ENCODE results near the gene TGM2. TPM values are rescaled to one million over a fixed set of nuclear protein-coding genes. Genes with fewer than 3 reads are reported as not detected.

TGM2 gene
- polyA plus RNA-seq, 1 donor from 2014 or later, result not detected

GRCh38 chr20:38113401-38114325 is 51.4 kb downstream of the TGM2 start:
- H3F3A ChIP-seq (ENCODE audit: insufficient read depth, low read length, poor library complexity, severe bottlenecking), result no peaks in the 10 kb centered on the region
- no peak overlapping the region for H2AFZ ChIP-seq (ENCODE audit: low read depth, low read length)
- no peak overlapping the region for H3K4me3 ChIP-seq (ENCODE audit: low read length)
- no peaks in the 10 kb centered on the region for H3K9me3 ChIP-seq (ENCODE audit: low read length)
- no peaks in the 10 kb centered on the region for H3K36me3 ChIP-seq (ENCODE audit: insufficient read depth, low read length)
- H3K4me2 ChIP-seq (ENCODE audit: low read length), result no peak overlapping the region
- H4K20me1 ChIP-seq (ENCODE audit: insufficient read depth), result no peaks in the 10 kb centered on the region
- no peaks in the 10 kb centered on the region for H3K9me2 ChIP-seq (ENCODE audit: insufficient read depth, low read length)
- H3K9ac ChIP-seq (ENCODE audit: low read length), result no peak overlapping the region
- no peaks in the 10 kb centered on the region for H3K27me3 ChIP-seq (ENCODE audit: insufficient read depth, low read depth, low read length)
- H3K79me2 ChIP-seq (replicated peaks; ENCODE audit: insufficient read depth, low read length), result no peaks in the 10 kb centered on the region
- no peak for TF ChIP-seq EP300 (conservative IDR thresholded peaks at IDR 0.05; ENCODE audit: poor library complexity, severe bottlenecking)
- TF ChIP-seq SMC3 (conservative IDR thresholded peaks at IDR 0.05; ENCODE audit: poor library complexity), result no peak
- TF ChIP-seq CTCF (IDR thresholded peaks at IDR 0.05; ENCODE audit: poor library complexity, severe bottlenecking), result no peak
- TF ChIP-seq MXI1 (conservative IDR thresholded peaks at IDR 0.05; ENCODE audit: poor library complexity, severe bottlenecking), result no peak
- no peak for TF ChIP-seq RAD21 (conservative IDR thresholded peaks at IDR 0.05)
- TF ChIP-seq, protein P1, sequence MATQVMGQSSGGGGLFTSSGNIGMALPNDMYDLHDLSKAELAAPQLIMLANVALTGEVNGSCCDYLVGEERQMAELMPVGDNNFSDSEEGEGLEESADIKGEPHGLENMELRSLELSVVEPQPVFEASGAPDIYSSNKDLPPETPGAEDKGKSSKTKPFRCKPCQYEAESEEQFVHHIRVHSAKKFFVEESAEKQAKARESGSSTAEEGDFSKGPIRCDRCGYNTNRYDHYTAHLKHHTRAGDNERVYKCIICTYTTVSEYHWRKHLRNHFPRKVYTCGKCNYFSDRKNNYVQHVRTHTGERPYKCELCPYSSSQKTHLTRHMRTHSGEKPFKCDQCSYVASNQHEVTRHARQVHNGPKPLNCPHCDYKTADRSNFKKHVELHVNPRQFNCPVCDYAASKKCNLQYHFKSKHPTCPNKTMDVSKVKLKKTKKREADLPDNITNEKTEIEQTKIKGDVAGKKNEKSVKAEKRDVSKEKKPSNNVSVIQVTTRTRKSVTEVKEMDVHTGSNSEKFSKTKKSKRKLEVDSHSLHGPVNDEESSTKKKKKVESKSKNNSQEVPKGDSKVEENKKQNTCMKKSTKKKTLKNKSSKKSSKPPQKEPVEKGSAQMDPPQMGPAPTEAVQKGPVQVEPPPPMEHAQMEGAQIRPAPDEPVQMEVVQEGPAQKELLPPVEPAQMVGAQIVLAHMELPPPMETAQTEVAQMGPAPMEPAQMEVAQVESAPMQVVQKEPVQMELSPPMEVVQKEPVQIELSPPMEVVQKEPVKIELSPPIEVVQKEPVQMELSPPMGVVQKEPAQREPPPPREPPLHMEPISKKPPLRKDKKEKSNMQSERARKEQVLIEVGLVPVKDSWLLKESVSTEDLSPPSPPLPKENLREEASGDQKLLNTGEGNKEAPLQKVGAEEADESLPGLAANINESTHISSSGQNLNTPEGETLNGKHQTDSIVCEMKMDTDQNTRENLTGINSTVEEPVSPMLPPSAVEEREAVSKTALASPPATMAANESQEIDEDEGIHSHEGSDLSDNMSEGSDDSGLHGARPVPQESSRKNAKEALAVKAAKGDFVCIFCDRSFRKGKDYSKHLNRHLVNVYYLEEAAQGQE (IDR thresholded peaks at IDR 0.05; ENCODE audit: borderline replicate concordance), result no peak
- no peak for TF ChIP-seq TAF1 (IDR thresholded peaks at IDR 0.05; ENCODE audit: low read depth)
- TF ChIP-seq EZH2 (IDR thresholded peaks at IDR 0.05; ENCODE audit: borderline replicate concordance, insufficient read depth, low read length, poor library complexity, severe bottlenecking), result no peak
- no peak for TF ChIP-seq POLR2AphosphoS5 (IDR thresholded peaks at IDR 0.05)
- no peak overlapping the region for H3K27ac ChIP-seq (ENCODE audit: low read length)

DNA sequence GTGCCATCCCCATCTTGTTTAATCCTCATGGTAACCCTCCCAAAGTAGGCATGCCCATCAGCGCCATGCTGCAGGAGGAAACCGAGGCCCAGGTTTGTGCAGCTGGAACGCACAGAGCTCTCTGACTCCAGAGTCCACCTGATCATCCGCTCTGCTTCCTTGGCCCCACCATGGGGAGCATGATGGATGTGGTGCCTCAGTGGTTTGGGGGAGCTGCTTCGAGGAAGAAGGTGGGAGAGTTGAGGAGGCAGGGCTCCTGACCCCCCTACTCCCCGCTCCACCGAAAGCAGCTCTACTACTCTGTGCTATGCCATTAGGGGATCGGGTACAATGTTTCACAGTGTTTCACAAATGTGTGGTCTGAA is 52.2 kb downstream of the TGM2 start:
- no peak overlapping the region for H3K4me3 ChIP-seq (ENCODE audit: low read length)
- no peaks in the 10 kb centered on the region for H4K20me1 ChIP-seq (ENCODE audit: insufficient read depth)
- no peaks in the 10 kb centered on the region for H3F3A ChIP-seq (ENCODE audit: insufficient read depth, low read length, poor library complexity, severe bottlenecking)
- no peaks in the 10 kb centered on the region for H3K9me3 ChIP-seq (ENCODE audit: low read length)
- H3K27me3 ChIP-seq (ENCODE audit: insufficient read depth, low read depth, low read length), result no peaks in the 10 kb centered on the region
- H3K9me2 ChIP-seq (ENCODE audit: insufficient read depth, low read length), result no peaks in the 10 kb centered on the region
- H3K36me3 ChIP-seq (ENCODE audit: insufficient read depth, low read length), result no peaks in the 10 kb centered on the region
- no peaks in the 10 kb centered on the region for H3K79me2 ChIP-seq (replicated peaks; ENCODE audit: insufficient read depth, low read length)
- TF ChIP-seq, protein P1 (IDR thresholded peaks at IDR 0.05; ENCODE audit: borderline replicate concordance), result no peak
- TF ChIP-seq EP300 (conservative IDR thresholded peaks at IDR 0.05; ENCODE audit: poor library complexity, severe bottlenecking), result no peak
- no peak for TF ChIP-seq POLR2AphosphoS5 (IDR thresholded peaks at IDR 0.05)
- TF ChIP-seq EZH2 (IDR thresholded peaks at IDR 0.05; ENCODE audit: borderline replicate concordance, insufficient read depth, low read length, poor library complexity, severe bottlenecking), result no peak
- TF ChIP-seq RAD21 (conservative IDR thresholded peaks at IDR 0.05), result no peak
- TF ChIP-seq SMC3 (conservative IDR thresholded peaks at IDR 0.05; ENCODE audit: poor library complexity), result no peak
- no peak for TF ChIP-seq MXI1 (conservative IDR thresholded peaks at IDR 0.05; ENCODE audit: poor library complexity, severe bottlenecking)
- no peak for TF ChIP-seq CTCF (IDR thresholded peaks at IDR 0.05; ENCODE audit: poor library complexity, severe bottlenecking)
- no peak for TF ChIP-seq TAF1 (IDR thresholded peaks at IDR 0.05; ENCODE audit: low read depth)
- H3K9ac ChIP-seq (ENCODE audit: low read length), result no peak overlapping the region
- H3K4me2 ChIP-seq (ENCODE audit: low read length), result no peak overlapping the region
- no peak overlapping the region for H3K27ac ChIP-seq (ENCODE audit: low read length)
- H2AFZ ChIP-seq (ENCODE audit: low read depth, low read length), result no peak overlapping the region

All from neural cell (in vitro differentiated cells).